ENCODE results near the gene IYD. TPM values are rescaled to one million over a fixed set of nuclear protein-coding genes. Genes with fewer than 3 reads are reported as not detected.

Gene IYD
- total and polyA plus RNA-seq, 2 donors (not counting 1 experiment from before 2014, with no cell fraction given): not detected

- Histone ChIP-seq H4K20me1 (ENCODE audit: control insufficient read depth, extremely low read depth, insufficient read depth, low read length) (no peaks in the 10 kb centered on the region), H3K4me2 (ENCODE audit: extremely low read depth, insufficient read depth, low read length) (no peak overlapping the region), H3K79me2 (ENCODE audit: control insufficient read depth, insufficient read depth, low read length) (no peaks in the 10 kb centered on the region), H3K27me3 (ENCODE audit: control insufficient read depth, insufficient read depth, low read length) (no peaks in the 10 kb centered on the region), H2AFZ (ENCODE audit: low read length) (no peak overlapping the region), H3K4me3 (replicated peaks in 1 of 4; ENCODE audit: control extremely low read depth in 1 of 4, insufficient read depth in 1 of 4, low read depth in 3 of 4, low read length in 4 of 4) (no peak overlapping the region), H3K4me1 (ENCODE audit: control insufficient read depth, extremely low read depth, insufficient read depth, low read length) (no peaks in the 10 kb centered on the region), H3K9ac (ENCODE audit: insufficient read depth, low read length) (no peak overlapping the region), H3K27ac (ENCODE audit: insufficient read depth, low read length) (no peak overlapping the region), H3K9me3 (ENCODE audit: control insufficient read depth, insufficient read depth, low read depth, low read length) (no peaks in the 10 kb centered on the region), H3K36me3 (ENCODE audit: control insufficient read depth, insufficient read depth, low read length) (no peaks in the 10 kb centered on the region)
- TF ChIP-seq CTCF (conservative IDR thresholded peaks at IDR 0.05 in 1 of 2, IDR thresholded peaks at IDR 0.05 in 1 of 2; ENCODE audit: low read depth in 1 of 2, low read length in 2 of 2) (no peak), EZH2 (IDR thresholded peaks at IDR 0.05; ENCODE audit: low read length, missing control alignments) (no peak)
- DNase-seq (ENCODE audit: low read depth in 2 of 2): peak in 1 of 2 donors; percentile 26
These were observed 43.6 kb upstream of the IYD start for GRCh38 chr6:150325066-150325772.

DNA sequence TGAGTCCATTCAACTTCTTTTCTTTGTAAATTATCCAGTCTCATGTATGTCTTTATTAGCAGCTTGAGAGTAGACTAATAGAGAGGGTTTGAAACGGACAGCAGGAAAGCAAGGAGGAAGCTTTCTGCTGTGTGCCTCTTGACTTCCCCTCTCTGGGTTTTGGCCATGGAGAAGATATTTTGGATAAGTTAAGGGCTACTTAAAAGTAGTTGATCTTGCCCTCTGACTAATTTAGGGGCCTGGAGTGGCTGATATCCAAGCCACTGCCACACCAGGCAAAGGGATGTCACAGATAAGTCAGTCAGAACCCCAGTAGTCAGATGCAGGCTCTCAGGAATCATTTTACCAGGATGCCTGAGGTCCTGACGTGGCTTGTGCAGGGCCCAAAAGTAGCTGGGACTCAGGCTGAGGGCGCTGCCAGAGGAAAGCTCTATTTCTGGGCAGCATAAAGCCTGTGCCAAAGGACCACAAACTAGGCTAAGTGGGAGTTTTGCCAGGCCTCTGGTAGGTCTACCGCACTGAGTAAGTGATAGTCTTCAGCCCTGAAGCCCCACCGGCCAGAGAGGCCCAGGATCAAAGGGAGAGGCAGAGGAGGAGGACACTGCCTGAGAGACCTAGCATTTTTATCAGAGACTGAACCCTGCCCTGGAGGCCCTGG lies 41.6 kb upstream of the IYD start:
- no peaks in the 10 kb centered on the region for H3K27me3 ChIP-seq (ENCODE audit: control insufficient read depth, insufficient read depth, low read length)
- no peak overlapping the region for H3K4me2 ChIP-seq (ENCODE audit: extremely low read depth, insufficient read depth, low read length)
- H3K4me1 ChIP-seq (ENCODE audit: control insufficient read depth, extremely low read depth, insufficient read depth, low read length): no peaks in the 10 kb centered on the region
- no peak overlapping the region for H3K4me3 ChIP-seq (replicated peaks in 1 of 4; ENCODE audit: control extremely low read depth in 1 of 4, insufficient read depth in 1 of 4, low read depth in 3 of 4, low read length in 4 of 4)
- no peak overlapping the region for H2AFZ ChIP-seq (ENCODE audit: low read length)
- no peak overlapping the region for H3K9ac ChIP-seq (ENCODE audit: insufficient read depth, low read length)
- no peaks in the 10 kb centered on the region for H4K20me1 ChIP-seq (ENCODE audit: control insufficient read depth, extremely low read depth, insufficient read depth, low read length)
- H3K36me3 ChIP-seq (ENCODE audit: control insufficient read depth, insufficient read depth, low read length): no peaks in the 10 kb centered on the region
- no peak for DNase-seq (ENCODE audit: low read depth in 2 of 2)
- TF ChIP-seq EZH2 (IDR thresholded peaks at IDR 0.05; ENCODE audit: low read length, missing control alignments): no peak
- no peak for TF ChIP-seq CTCF (conservative IDR thresholded peaks at IDR 0.05 in 1 of 2, IDR thresholded peaks at IDR 0.05 in 1 of 2; ENCODE audit: low read depth in 1 of 2, low read length in 2 of 2)
- H3K9me3 ChIP-seq (ENCODE audit: control insufficient read depth, insufficient read depth, low read depth, low read length): no peaks in the 10 kb centered on the region
- H3K79me2 ChIP-seq (ENCODE audit: control insufficient read depth, insufficient read depth, low read length): no peaks in the 10 kb centered on the region
- no peak overlapping the region for H3K27ac ChIP-seq (ENCODE audit: insufficient read depth, low read length)

GRCh38 chr6:150328744-150329405 lies 39.9 kb upstream of the IYD start:
- H3K79me2 ChIP-seq (ENCODE audit: control insufficient read depth, insufficient read depth, low read length): no peaks in the 10 kb centered on the region
- no peaks in the 10 kb centered on the region for H3K9me3 ChIP-seq (ENCODE audit: control insufficient read depth, insufficient read depth, low read depth, low read length)
- H4K20me1 ChIP-seq (ENCODE audit: control insufficient read depth, extremely low read depth, insufficient read depth, low read length): no peaks in the 10 kb centered on the region
- no peaks in the 10 kb centered on the region for H3K27me3 ChIP-seq (ENCODE audit: control insufficient read depth, insufficient read depth, low read length)
- TF ChIP-seq CTCF (conservative IDR thresholded peaks at IDR 0.05 in 1 of 2, IDR thresholded peaks at IDR 0.05 in 1 of 2; ENCODE audit: low read depth in 1 of 2, low read length in 2 of 2) (no peak), EZH2 (IDR thresholded peaks at IDR 0.05; ENCODE audit: low read length, missing control alignments) (no peak)
- H3K4me2 ChIP-seq (ENCODE audit: extremely low read depth, insufficient read depth, low read length): no peak overlapping the region
- DNase-seq (ENCODE audit: low read depth in 2 of 2): no peak
- H2AFZ ChIP-seq (ENCODE audit: low read length): no peak overlapping the region
- no peak overlapping the region for H3K27ac ChIP-seq (ENCODE audit: insufficient read depth, low read length)
- no peak overlapping the region for H3K9ac ChIP-seq (ENCODE audit: insufficient read depth, low read length)
- no peaks in the 10 kb centered on the region for H3K36me3 ChIP-seq (ENCODE audit: control insufficient read depth, insufficient read depth, low read length)
- no peak overlapping the region for H3K4me3 ChIP-seq (replicated peaks in 1 of 4; ENCODE audit: control extremely low read depth in 1 of 4, insufficient read depth in 1 of 4, low read depth in 3 of 4, low read length in 4 of 4)
- H3K4me1 ChIP-seq (ENCODE audit: control insufficient read depth, extremely low read depth, insufficient read depth, low read length): no peaks in the 10 kb centered on the region

All from fibroblast of lung (primary cell).